ENCODE measurements around the gene BTBD6. TPM values are rescaled to one million over a fixed set of nuclear protein-coding genes. Genes with fewer than 3 reads are reported as not detected.

The BTBD6 gene
- total and polyA plus RNA-seq, 2 experiments from 2014 or later = 2.2 to 11.6 TPM

- Histone ChIP-seq H3K27ac (ENCODE audit: low read depth) (no peak overlapping the region), H3K36me3 (ENCODE audit: insufficient read depth) (no peaks in the 10 kb centered on the region)
- DNase-seq (ENCODE audit: low spot score) = peak; percentile 52
These were observed 40.9 kb upstream of the BTBD6 start for GRCh38 chr14:105207460-105207901.

GRCh38 chr14:105207996-105208737 lies 40.2 kb upstream of the BTBD6 start:
- Mint-ChIP-seq H3K9me3 (no peaks in the 10 kb centered on the region), H3K27ac (no peak overlapping the region)
- DNase-seq (ENCODE audit: low spot score) = no peak
- TF ChIP-seq ETS1 (IDR thresholded peaks at IDR 0.05) (no peak), CTCF (conservative IDR thresholded peaks at IDR 0.05; ENCODE audit: low read depth in 2 of 2) (no peak), ZNF331 (CRISPR knock-in tag; IDR thresholded peaks at IDR 0.05; ENCODE audit: low read depth) (no peak), EZH2phosphoT487 (IDR thresholded peaks at IDR 0.05; ENCODE audit: unreplicated experiment) (no peak), POLR2AphosphoS5 (IDR thresholded peaks at IDR 0.05; ENCODE audit: low read depth) (no peak), ZNF114 (CRISPR knock-in tag; IDR thresholded peaks at IDR 0.05) (no peak), STAT1 (IDR thresholded peaks at IDR 0.05; ENCODE audit: unreplicated experiment) (no peak)

More at GRCh38 chr14:105207460-105207901, 40.9 kb upstream of the BTBD6 start:
- Histone ChIP-seq H3F3A (replicated peaks; ENCODE audit: low read depth) (no peaks in the 10 kb centered on the region), H2AFZ (no peak overlapping the region), H4K20me1 (replicated peaks; ENCODE audit: insufficient read depth) (no peaks in the 10 kb centered on the region), H3K27me3 (ENCODE audit: insufficient read depth) (no peaks in the 10 kb centered on the region), H3K4me1 (ENCODE audit: insufficient read depth) (no peaks in the 10 kb centered on the region; the same call in 1 of the 2 replicates), H3K4me3 (no peak overlapping the region), H3K9me2 (ENCODE audit: insufficient read depth) (no peaks in the 10 kb centered on the region), H3K79me2 (replicated peaks; ENCODE audit: insufficient read depth) (no peaks in the 10 kb centered on the region), H3K4me2 (no peak overlapping the region)
- Mint-ChIP-seq H3K4me1 (no peaks in the 10 kb centered on the region), H3K27me3 (ENCODE audit: insufficient read depth, low read depth, poor library complexity) (peaks cover 8% of the 10 kb centered on the region), H3K9me3 (no peaks in the 10 kb centered on the region), H3K4me3 (no peak overlapping the region), H3K36me3 (ENCODE audit: low read depth) (no peaks in the 10 kb centered on the region), H3K27ac (no peak overlapping the region)
- peak; percentile 41 for ATAC-seq
- TF ChIP-seq CTCF (conservative IDR thresholded peaks at IDR 0.05; ENCODE audit: low read depth in 2 of 2) = peak in 1 of 2 experiments; percentile 41; a peak in 2 of 4 replicates
- no peak for TF ChIP-seq ZNF114 (CRISPR knock-in tag; IDR thresholded peaks at IDR 0.05)

More at GRCh38 chr14:105207996-105208737, 40.2 kb upstream of the BTBD6 start:
- H3K4me1 ChIP-seq (ENCODE audit: insufficient read depth) = no peaks in the 10 kb centered on the region; the same call in 1 of the 2 replicates
- no peak overlapping the region for H2AFZ ChIP-seq
- H3K27ac ChIP-seq (ENCODE audit: low read depth) = no peak overlapping the region
- no peak overlapping the region for H3K4me3 ChIP-seq
- no peak for ATAC-seq
- H3K79me2 ChIP-seq (replicated peaks; ENCODE audit: insufficient read depth) = no peaks in the 10 kb centered on the region
- H3F3A ChIP-seq (replicated peaks; ENCODE audit: low read depth) = no peaks in the 10 kb centered on the region
- no peaks in the 10 kb centered on the region for H3K36me3 ChIP-seq (ENCODE audit: insufficient read depth)
- Mint-ChIP-seq H3K36me3 (ENCODE audit: low read depth) (no peaks in the 10 kb centered on the region), H3K27me3 (ENCODE audit: insufficient read depth, low read depth, poor library complexity) (peaks cover 8% of the 10 kb centered on the region), H3K4me3 (no peak overlapping the region), H3K4me1 (no peaks in the 10 kb centered on the region)
- H4K20me1 ChIP-seq (replicated peaks; ENCODE audit: insufficient read depth) = no peaks in the 10 kb centered on the region; the same call in 1 of the 2 replicates
- H3K9me2 ChIP-seq (ENCODE audit: insufficient read depth) = no peaks in the 10 kb centered on the region
- H3K27me3 ChIP-seq (ENCODE audit: insufficient read depth) = no peaks in the 10 kb centered on the region
- H3K4me2 ChIP-seq = no peak overlapping the region
